KMS-11 (cell line): Measurements from ENCODE around the gene ATP6V0E2.

Experiments used
- H2AFZ ChIP-seq: fragments of 200-600 bp; sonication (generic); 2 replicates; pipeline ENCODE4 v1.6.1; 2016; ENCODE audit warnings: antibody characterized with exemption, mixed run types, low read depth
- H3K27ac ChIP-seq: fragments of 200-600 bp; sonication (generic); 2 replicates; pipeline ENCODE4 v1.6.1; 2016; ENCODE audit warnings: mild to moderate bottlenecking, mixed run types
- H3K27me3 ChIP-seq: fragments of 200-600 bp; sonication (generic); 2 replicates; pipeline ENCODE4 v1.6.1; 2017; ENCODE audit warnings: mild to moderate bottlenecking, low read depth, mixed run types, moderate library complexity; ENCODE audit not compliant: insufficient read depth
- H3K36me3 ChIP-seq: fragments of 200-600 bp; sonication (generic); 2 replicates; pipeline ENCODE4 v1.6.1; 2017; ENCODE audit warnings: mild to moderate bottlenecking, mixed run types; ENCODE audit not compliant: insufficient read depth
- H3K4me1 ChIP-seq: fragments of 200-600 bp; sonication (generic); 2 replicates; pipeline ENCODE4 v1.6.1; 2016; ENCODE audit warnings: mild to moderate bottlenecking, low read depth, mixed run types; ENCODE audit not compliant: poor library complexity, severe bottlenecking
- H3K4me2 ChIP-seq: fragments of 200-600 bp; sonication (generic); 2 replicates; pipeline ENCODE4 v1.7.0; 2016; ENCODE audit warnings: mild to moderate bottlenecking, mixed run types
- H3K4me3 ChIP-seq: fragments of 200-600 bp; sonication (generic); IDR thresholded peaks from 2 replicates; pipeline ENCODE4 v1.6.1; 2017; ENCODE audit warnings: low read depth, low read length, mixed read lengths; ENCODE audit not compliant: insufficient read depth
- H3K79me2 ChIP-seq: fragments of 200-600 bp; sonication (generic); 2 replicates; pipeline ENCODE4 v1.6.1; 2016; ENCODE audit warnings: low read depth, mixed run types; ENCODE audit not compliant: insufficient read depth
- H3K9ac ChIP-seq: fragments of 200-600 bp; sonication (generic); 2 replicates; pipeline ENCODE4 v1.6.1; 2016; ENCODE audit warnings: mild to moderate bottlenecking, mixed run types
- H4K20me1 ChIP-seq: fragments of 200-600 bp; sonication (generic); 2 replicates; pipeline ENCODE4 v1.6.1; 2016; ENCODE audit warnings: mild to moderate bottlenecking, mixed run types; ENCODE audit not compliant: insufficient read depth
- TF ChIP-seq, protein P1 (sequence below): fragments of 200-600 bp; sonication (generic); conservative IDR thresholded peaks from 2 replicates; pipeline ENCODE4 v1.6.1; 2017; ENCODE audit warnings: low read depth, mild to moderate bottlenecking, antibody characterized with exemption, low read length, moderate library complexity, mixed read lengths

Gene ATP6V0E2

DNA sequence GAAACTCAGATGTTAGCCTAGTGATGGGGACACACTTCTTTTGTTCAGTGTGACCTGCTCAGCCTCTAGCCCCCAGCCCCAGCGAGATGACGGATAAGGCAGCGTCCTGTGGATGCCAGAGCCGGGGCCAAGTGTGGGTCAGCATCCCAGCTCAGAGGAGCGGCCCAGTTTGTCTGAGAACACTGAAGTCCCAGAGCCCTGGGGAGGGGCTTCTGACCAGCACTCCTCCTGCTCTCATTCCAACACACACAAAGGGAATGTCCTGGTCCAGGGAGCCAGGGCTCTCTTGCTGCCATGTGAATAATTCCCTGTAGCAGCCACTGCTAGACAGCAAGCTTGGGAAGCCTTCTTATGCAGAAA, 4.5 kb upstream of the ATP6V0E2 start:
- Histone ChIP-seq H3K27me3 (0 out of 2 replicates have a peak, but pooled peaks cover 5% of the 10 kb centered on the region), H3K36me3 (no peaks in the 10 kb centered on the region), H3K79me2 (no peaks in the 10 kb centered on the region), H3K4me3 (no peak overlapping the region), H3K4me1 (peaks cover under 1% of the 10 kb centered on the region), H3K9ac (no peak overlapping the region), H2AFZ (no peak overlapping the region), H4K20me1 (no peaks in the 10 kb centered on the region), H3K27ac (no peak overlapping the region), H3K4me2 (no peak overlapping the region)
- TF ChIP-seq, protein P1, sequence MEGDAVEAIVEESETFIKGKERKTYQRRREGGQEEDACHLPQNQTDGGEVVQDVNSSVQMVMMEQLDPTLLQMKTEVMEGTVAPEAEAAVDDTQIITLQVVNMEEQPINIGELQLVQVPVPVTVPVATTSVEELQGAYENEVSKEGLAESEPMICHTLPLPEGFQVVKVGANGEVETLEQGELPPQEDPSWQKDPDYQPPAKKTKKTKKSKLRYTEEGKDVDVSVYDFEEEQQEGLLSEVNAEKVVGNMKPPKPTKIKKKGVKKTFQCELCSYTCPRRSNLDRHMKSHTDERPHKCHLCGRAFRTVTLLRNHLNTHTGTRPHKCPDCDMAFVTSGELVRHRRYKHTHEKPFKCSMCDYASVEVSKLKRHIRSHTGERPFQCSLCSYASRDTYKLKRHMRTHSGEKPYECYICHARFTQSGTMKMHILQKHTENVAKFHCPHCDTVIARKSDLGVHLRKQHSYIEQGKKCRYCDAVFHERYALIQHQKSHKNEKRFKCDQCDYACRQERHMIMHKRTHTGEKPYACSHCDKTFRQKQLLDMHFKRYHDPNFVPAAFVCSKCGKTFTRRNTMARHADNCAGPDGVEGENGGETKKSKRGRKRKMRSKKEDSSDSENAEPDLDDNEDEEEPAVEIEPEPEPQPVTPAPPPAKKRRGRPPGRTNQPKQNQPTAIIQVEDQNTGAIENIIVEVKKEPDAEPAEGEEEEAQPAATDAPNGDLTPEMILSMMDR = no peak

DNA sequence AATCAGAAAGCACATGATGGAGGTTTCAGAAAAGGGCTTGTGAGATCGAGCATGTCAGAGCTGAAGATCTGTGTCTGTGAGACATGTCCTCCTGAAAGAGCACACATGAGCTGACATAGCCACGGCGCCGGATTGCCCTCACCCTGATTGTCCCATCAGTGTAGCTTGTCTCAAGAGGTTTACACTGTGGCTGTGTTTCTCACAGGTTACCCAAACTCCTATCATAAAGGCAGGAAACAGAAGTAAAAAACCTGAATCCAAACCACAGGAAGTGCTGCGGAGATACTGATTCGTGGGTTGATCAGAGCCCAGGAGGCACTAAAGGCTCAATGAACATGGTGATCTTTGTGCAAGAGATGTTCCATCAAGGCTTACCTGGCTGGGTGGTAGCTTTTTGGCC, 3.9 kb upstream of the ATP6V0E2 start:
- Histone ChIP-seq H3K4me2 (no peak overlapping the region), H3K79me2 (no peaks in the 10 kb centered on the region), H3K9ac (no peak overlapping the region), H3K36me3 (no peaks in the 10 kb centered on the region), H3K4me1 (peaks cover 7% of the 10 kb centered on the region), H3K27ac (no peak overlapping the region), H3K27me3 (0 out of 2 replicates have a peak, but pooled peaks cover 5% of the 10 kb centered on the region), H4K20me1 (no peaks in the 10 kb centered on the region), H3K4me3 (no peak overlapping the region), H2AFZ (no peak overlapping the region)
- TF ChIP-seq, protein P1 = no peak

DNA sequence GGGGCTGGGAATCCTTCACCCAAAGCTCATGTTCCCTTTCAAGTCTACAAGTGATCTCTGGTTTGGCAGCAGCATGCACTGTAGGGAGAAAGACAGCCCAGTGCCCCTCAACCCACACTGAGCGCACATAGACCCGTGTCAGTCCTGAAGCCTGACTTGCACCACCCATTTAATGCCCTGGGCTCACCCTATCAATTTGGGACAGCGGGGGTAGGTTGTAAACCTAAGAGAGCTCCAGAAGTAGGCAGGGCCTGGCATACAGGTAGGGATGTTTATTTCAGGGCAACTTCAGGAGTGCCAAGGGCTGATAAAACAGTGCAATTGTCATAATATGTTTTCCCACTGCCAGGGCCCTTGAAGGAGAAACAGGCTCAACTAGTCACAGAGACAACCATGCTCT, 3.5 kb upstream of the ATP6V0E2 start:
- no peak overlapping the region for H3K4me2 ChIP-seq
- H3K79me2 ChIP-seq = no peaks in the 10 kb centered on the region
- peaks cover 11% of the 10 kb centered on the region for H3K4me1 ChIP-seq

DNA sequence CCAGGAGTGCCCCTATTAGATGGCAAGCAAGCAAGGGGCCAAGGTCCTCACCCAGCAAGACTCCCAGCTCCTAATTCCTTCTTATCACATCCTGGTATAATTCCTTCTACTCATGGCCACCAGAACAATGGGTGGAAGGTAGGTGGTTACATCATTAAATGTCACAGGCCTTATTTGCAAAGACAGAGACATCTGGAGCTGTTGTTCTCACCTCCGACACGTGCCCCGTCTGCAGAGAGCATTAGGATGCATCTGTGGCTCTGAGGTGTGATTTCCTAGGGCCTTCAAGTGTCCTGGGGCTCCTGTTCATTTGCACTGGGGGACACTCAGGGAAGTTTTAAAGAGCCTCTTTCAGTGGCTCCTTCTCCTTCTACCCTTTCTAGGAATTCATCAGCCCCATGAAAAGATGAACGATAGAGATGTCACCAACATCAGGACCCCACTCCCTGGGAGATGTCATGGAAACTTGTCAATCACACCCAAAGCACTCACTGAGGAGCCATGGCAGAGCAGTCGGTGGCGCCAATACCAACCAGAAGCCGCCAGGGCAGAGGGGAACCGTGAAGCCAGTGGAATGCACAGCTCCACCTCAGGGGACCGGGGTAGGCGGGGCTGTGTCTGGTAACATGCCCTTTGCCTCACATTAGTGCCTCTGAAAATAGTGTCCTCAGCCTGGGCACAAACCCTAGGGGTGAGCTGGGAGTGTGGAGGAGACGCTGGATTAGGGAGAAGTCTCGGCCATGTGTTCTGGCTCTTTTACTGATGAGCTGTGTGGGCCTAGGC, 2.9 kb upstream of the ATP6V0E2 start:
- no peaks in the 10 kb centered on the region for H4K20me1 ChIP-seq
- no peak overlapping the region for H2AFZ ChIP-seq
- H3K27me3 ChIP-seq = 0 out of 2 replicates have a peak, but pooled peaks cover 5% of the 10 kb centered on the region
- TF ChIP-seq, protein P1 = no peak
- no peak overlapping the region for H3K9ac ChIP-seq
- no peaks in the 10 kb centered on the region for H3K36me3 ChIP-seq
- H3K79me2 ChIP-seq = no peaks in the 10 kb centered on the region
- H3K4me3 ChIP-seq = no peak overlapping the region
- no peak overlapping the region for H3K27ac ChIP-seq
- no peak overlapping the region for H3K4me2 ChIP-seq
- peaks cover 12% of the 10 kb centered on the region for H3K4me1 ChIP-seq

More for the DNA sequence above, 3.5 kb upstream of the ATP6V0E2 start:
- H3K36me3 ChIP-seq = no peaks in the 10 kb centered on the region
- TF ChIP-seq, protein P1 = no peak
- H3K27me3 ChIP-seq = 0 out of 2 replicates have a peak, but pooled peaks cover 5% of the 10 kb centered on the region
- no peak overlapping the region for H3K27ac ChIP-seq
- no peak overlapping the region for H2AFZ ChIP-seq
- H3K4me3 ChIP-seq = no peak overlapping the region
- no peaks in the 10 kb centered on the region for H4K20me1 ChIP-seq
- no peak overlapping the region for H3K9ac ChIP-seq
